Measurements from ENCODE around the gene SHC4. TPM values are rescaled to one million over a fixed set of nuclear protein-coding genes. Genes with fewer than 3 reads are reported as not detected.

The SHC4 gene
- total RNA-seq, 1 donor from 2014 or later = 4.2 TPM

DNA sequence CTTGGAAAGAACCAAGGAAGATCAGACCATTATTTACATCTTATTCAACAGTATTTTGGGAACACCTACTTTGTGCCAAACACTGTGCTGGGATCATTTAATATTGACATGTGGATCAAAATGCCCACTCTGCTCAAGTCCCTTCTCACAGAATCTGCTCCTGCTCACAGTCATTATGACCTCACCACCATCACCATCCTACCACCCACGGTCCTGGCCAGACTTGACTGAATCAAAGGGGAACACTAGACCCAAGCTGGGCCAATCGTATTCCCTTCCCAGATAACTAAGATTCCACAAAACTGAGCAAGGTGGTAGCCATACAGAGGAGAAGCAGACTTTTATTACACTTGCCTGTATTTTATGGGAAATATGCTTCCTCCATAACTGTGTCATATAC is 149.4 kb downstream of the SHC4 start:
- no peak overlapping the region for H3K4me3 ChIP-seq (ENCODE audit: low read depth, low read length)
- no peak for DNase-seq (ENCODE audit: low read depth)
- H3K27me3 ChIP-seq (ENCODE audit: control insufficient read depth, insufficient read depth, low read length) = no peaks in the 10 kb centered on the region
- TF ChIP-seq, protein P1, sequence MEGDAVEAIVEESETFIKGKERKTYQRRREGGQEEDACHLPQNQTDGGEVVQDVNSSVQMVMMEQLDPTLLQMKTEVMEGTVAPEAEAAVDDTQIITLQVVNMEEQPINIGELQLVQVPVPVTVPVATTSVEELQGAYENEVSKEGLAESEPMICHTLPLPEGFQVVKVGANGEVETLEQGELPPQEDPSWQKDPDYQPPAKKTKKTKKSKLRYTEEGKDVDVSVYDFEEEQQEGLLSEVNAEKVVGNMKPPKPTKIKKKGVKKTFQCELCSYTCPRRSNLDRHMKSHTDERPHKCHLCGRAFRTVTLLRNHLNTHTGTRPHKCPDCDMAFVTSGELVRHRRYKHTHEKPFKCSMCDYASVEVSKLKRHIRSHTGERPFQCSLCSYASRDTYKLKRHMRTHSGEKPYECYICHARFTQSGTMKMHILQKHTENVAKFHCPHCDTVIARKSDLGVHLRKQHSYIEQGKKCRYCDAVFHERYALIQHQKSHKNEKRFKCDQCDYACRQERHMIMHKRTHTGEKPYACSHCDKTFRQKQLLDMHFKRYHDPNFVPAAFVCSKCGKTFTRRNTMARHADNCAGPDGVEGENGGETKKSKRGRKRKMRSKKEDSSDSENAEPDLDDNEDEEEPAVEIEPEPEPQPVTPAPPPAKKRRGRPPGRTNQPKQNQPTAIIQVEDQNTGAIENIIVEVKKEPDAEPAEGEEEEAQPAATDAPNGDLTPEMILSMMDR (IDR thresholded peaks at IDR 0.05; ENCODE audit: insufficient read depth, low read length, poor library complexity, severe bottlenecking) = no peak
- no peaks in the 10 kb centered on the region for H3K36me3 ChIP-seq (ENCODE audit: control insufficient read depth, insufficient read depth, low read length)

DNA sequence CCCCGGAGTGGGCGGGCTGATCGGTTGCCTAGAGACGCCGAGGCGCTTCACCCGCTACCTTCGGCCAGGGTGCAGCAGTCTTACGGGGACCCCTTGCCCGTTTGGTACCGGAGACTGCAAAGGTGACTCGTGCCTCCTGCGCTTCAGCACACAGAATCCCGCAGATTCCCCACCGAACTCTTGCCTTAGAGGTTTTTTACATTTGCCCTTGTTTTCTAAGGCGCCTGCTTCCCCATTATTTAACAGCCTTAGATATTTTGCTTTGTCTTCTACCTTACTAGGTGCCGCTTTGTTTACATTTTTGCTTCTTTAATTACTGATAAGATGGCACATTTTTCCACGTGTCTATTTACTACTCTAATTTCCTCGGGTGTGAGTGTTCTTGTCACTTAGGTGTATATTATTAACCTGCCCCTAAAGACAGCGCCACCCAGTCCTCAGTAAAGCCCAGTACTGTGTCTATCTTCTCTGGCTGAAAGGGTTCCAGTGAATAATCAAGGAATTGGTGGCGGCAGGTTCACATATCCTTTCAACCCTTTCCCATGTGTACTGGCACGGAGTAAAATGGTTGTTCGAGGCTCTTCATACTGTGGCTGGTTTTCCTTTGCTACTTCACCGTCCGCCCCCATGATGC is 152.3 kb downstream of the SHC4 start:
- H3K36me3 ChIP-seq (ENCODE audit: control insufficient read depth, insufficient read depth, low read length) = no peaks in the 10 kb centered on the region
- H3K4me3 ChIP-seq (ENCODE audit: low read depth, low read length) = peak overlapping the region; percentile 67
- DNase-seq (ENCODE audit: low read depth) = no peak
- H3K27me3 ChIP-seq (ENCODE audit: control insufficient read depth, insufficient read depth, low read length) = no peaks in the 10 kb centered on the region
- TF ChIP-seq, protein P1 (IDR thresholded peaks at IDR 0.05; ENCODE audit: insufficient read depth, low read length, poor library complexity, severe bottlenecking) = peak; percentile 20

- TF ChIP-seq, protein P1 (IDR thresholded peaks at IDR 0.05; ENCODE audit: insufficient read depth, low read length, poor library complexity, severe bottlenecking) = no peak
- Histone ChIP-seq H3K27me3 (ENCODE audit: control insufficient read depth, insufficient read depth, low read length) (no peaks in the 10 kb centered on the region), H3K36me3 (ENCODE audit: control insufficient read depth, insufficient read depth, low read length) (no peaks in the 10 kb centered on the region), H3K4me3 (ENCODE audit: low read depth, low read length) (peak within 1 kb of the TSS; percentile 90)
- DNase-seq (ENCODE audit: low read depth) = peak; percentile 100
Observed at GRCh38 chr15:48810414-48811324, 153.1 kb downstream of the SHC4 start, which contains the start of gene CEP152. Gene CEP152 (minus strand): TSS chr15:48811069. CDS start chr15:48805649, 5,420 bp downstream.

DNA sequence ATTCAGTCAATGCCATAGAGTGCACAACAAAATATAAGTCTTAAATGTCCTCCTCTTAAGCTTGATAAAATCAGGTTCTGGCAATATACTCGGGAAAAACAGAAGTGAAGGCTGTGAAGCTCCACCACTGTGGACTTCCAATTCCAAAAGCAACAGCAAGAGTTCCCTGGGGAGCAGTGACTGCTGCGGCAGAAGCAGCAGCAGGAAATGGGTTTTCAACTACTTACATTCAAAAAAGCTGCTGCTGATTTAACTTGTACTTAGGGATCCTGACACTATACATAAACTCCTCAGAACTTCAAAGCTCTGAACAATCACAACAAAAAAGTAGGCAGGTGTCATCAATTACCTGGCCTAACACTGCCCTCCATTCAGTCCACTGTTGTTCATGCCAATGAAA is 157.6 kb downstream of the SHC4 start:
- Histone ChIP-seq H3K36me3 (ENCODE audit: control insufficient read depth, insufficient read depth, low read length) (no peaks in the 10 kb centered on the region), H3K27me3 (ENCODE audit: control insufficient read depth, insufficient read depth, low read length) (no peaks in the 10 kb centered on the region), H3K4me3 (ENCODE audit: low read depth, low read length) (no peak overlapping the region)
- DNase-seq (ENCODE audit: low read depth) = no peak
- TF ChIP-seq, protein P1 (IDR thresholded peaks at IDR 0.05; ENCODE audit: insufficient read depth, low read length, poor library complexity, severe bottlenecking) = no peak

- no peaks in the 10 kb centered on the region for H3K27me3 ChIP-seq (ENCODE audit: control insufficient read depth, insufficient read depth, low read length)
- H3K36me3 ChIP-seq (ENCODE audit: control insufficient read depth, insufficient read depth, low read length) = no peaks in the 10 kb centered on the region
- TF ChIP-seq, protein P1 (IDR thresholded peaks at IDR 0.05; ENCODE audit: insufficient read depth, low read length, poor library complexity, severe bottlenecking) = no peak
- no peak for DNase-seq (ENCODE audit: low read depth)
- no peak overlapping the region for H3K4me3 ChIP-seq (ENCODE audit: low read depth, low read length)
Observed at GRCh38 chr15:48805591-48805990, 158.1 kb downstream of the SHC4 start.
